ENCODE measurements around the gene PTGIR.

DNA sequence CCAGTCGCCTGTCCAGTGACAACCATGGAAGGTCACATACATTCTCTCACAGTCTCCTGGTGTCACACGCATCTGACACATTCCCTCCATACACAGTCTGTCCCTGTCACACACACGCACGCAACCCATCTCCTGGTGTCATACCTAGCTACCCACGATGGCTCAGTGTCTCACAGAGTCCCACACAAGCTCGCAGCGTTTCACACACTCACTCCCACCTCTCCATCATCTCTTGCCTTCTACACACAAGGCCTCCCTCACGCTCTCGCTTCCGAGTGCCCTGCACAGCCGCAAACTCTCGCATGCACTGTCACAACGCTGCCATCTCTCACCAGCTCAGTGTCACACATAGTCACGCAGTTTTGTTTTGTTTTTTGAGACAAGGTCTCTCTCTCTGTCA lies 12.3 kb upstream of the PTGIR start:
- TF ChIP-seq, protein P1, sequence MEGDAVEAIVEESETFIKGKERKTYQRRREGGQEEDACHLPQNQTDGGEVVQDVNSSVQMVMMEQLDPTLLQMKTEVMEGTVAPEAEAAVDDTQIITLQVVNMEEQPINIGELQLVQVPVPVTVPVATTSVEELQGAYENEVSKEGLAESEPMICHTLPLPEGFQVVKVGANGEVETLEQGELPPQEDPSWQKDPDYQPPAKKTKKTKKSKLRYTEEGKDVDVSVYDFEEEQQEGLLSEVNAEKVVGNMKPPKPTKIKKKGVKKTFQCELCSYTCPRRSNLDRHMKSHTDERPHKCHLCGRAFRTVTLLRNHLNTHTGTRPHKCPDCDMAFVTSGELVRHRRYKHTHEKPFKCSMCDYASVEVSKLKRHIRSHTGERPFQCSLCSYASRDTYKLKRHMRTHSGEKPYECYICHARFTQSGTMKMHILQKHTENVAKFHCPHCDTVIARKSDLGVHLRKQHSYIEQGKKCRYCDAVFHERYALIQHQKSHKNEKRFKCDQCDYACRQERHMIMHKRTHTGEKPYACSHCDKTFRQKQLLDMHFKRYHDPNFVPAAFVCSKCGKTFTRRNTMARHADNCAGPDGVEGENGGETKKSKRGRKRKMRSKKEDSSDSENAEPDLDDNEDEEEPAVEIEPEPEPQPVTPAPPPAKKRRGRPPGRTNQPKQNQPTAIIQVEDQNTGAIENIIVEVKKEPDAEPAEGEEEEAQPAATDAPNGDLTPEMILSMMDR (IDR thresholded peaks at IDR 0.05), result no peak
- no peak for TF ChIP-seq POLR2A (IDR thresholded peaks at IDR 0.05)

Measured in vagina (tissue), 2 donors.